GM23338 (cell line): ENCODE results near the gene CMSS1. TPM values are rescaled to one million over a fixed set of nuclear protein-coding genes. Genes with fewer than 3 reads are reported as not detected.
"Not testable (repeated sequence)": the region's sequence is repeated elsewhere in the genome, so short reads cannot be mapped to it uniquely, and the experiment has no call there.

Experiments
- ATAC-seq: fragments of 200-7000 bp; cut with Tn5 transposase; 3 replicates; pipeline ENCODE4 v1.9.1; 2020
- DNase-seq: peaks from one replicate; pipeline ENCODE4 v3.0.0-alpha.2; 2015; ENCODE audit warnings: low spot score
- H2AFZ ChIP-seq: fragments of 200-600 bp; sonication (generic); 2 replicates; pipeline ENCODE4 v1.8.0; 2016; ENCODE audit warnings: antibody characterized with exemption, mild to moderate bottlenecking, moderate library complexity
- H3F3A ChIP-seq: fragments of 200-600 bp; sonication (generic); replicated peaks from 2 replicates; pipeline ENCODE4 v1.8.0; 2017; ENCODE audit warnings: antibody characterized with exemption, mixed run types, low read depth
- H3K27ac ChIP-seq: fragments of 200-600 bp; sonication (generic); 2 replicates; pipeline ENCODE4 v1.6.1; 2016; ENCODE audit warnings: low read depth
- H3K27me3 ChIP-seq: fragments of 200-600 bp; sonication (generic); 2 replicates; pipeline ENCODE4 v1.8.0; 2016; ENCODE audit warnings: mild to moderate bottlenecking, mixed run types, moderate library complexity; ENCODE audit not compliant: insufficient read depth
- H3K36me3 ChIP-seq: fragments of 200-600 bp; sonication (generic); 2 replicates; pipeline ENCODE4 v1.8.0; 2016; ENCODE audit warnings: mild to moderate bottlenecking; ENCODE audit not compliant: insufficient read depth
- H3K4me1 ChIP-seq: fragments of 200-600 bp; sonication (generic); 2 replicates; pipeline ENCODE4 v1.8.0; 2016; ENCODE audit warnings: mild to moderate bottlenecking, moderate library complexity; ENCODE audit not compliant: insufficient read depth
- H3K4me2 ChIP-seq: fragments of 200-600 bp; sonication (generic); 2 replicates; pipeline ENCODE4 v1.7.1; 2017; ENCODE audit warnings: mixed run types
- H3K4me3 ChIP-seq: fragments of 200-600 bp; sonication (generic); 2 replicates; pipeline ENCODE4 v1.6.1; 2016; ENCODE audit warnings: mixed run types
- H3K79me2 ChIP-seq: fragments of 200-600 bp; sonication (generic); replicated peaks from 2 replicates; pipeline ENCODE4 v1.8.0; 2017; ENCODE audit warnings: mild to moderate bottlenecking; ENCODE audit not compliant: insufficient read depth
- H3K9me2 ChIP-seq: fragments of 200-600 bp; sonication (generic); 2 replicates; pipeline ENCODE4 v1.8.0; 2017; ENCODE audit not compliant: insufficient read depth
- H4K20me1 ChIP-seq: fragments of 200-600 bp; sonication (generic); replicated peaks from 2 replicates; pipeline ENCODE4 v1.8.0; 2017; ENCODE audit warnings: mild to moderate bottlenecking; ENCODE audit not compliant: insufficient read depth
- H3K27ac Mint-ChIP-seq: 2 replicates; pipeline ENCODE4 v1.8.0; 2020; ENCODE audit warnings: inconsistent platforms, mild to moderate bottlenecking, moderate library complexity, mixed read lengths
- H3K27me3 Mint-ChIP-seq: 3 replicates; pipeline ENCODE4 v1.8.0; 2022; ENCODE audit warnings: low read depth, mild to moderate bottlenecking, moderate library complexity, mixed read lengths, inconsistent platforms; ENCODE audit not compliant: insufficient read depth, poor library complexity
- H3K36me3 Mint-ChIP-seq: 3 replicates; pipeline ENCODE4 v1.8.0; 2021; ENCODE audit warnings: low read depth, mild to moderate bottlenecking, inconsistent platforms, moderate library complexity, mixed read lengths
- H3K4me1 Mint-ChIP-seq: 3 replicates; pipeline ENCODE4 v1.8.0; 2020; ENCODE audit warnings: mild to moderate bottlenecking, inconsistent platforms, mixed read lengths
- H3K4me3 Mint-ChIP-seq: 3 replicates; pipeline ENCODE4 v1.8.0; 2021; ENCODE audit warnings: moderate library complexity, mild to moderate bottlenecking, inconsistent platforms, mixed read lengths
- H3K9me3 Mint-ChIP-seq: 3 replicates; pipeline ENCODE4 v1.8.0; 2020; ENCODE audit warnings: moderate library complexity, mild to moderate bottlenecking, inconsistent platforms, mixed read lengths
- CREB1 ChIP-seq: fragments of 250-450 bp; sonication (Bioruptor Pico); IDR thresholded peaks from 2 replicates; pipeline ENCODE4 v1.5.0; 2020; ENCODE audit warnings: low read depth, mild to moderate bottlenecking, moderate library complexity
- EZH2 ChIP-seq: fragments of 200-600 bp; sonication (generic); IDR thresholded peaks from one replicate; pipeline ENCODE4 v1.8.0; 2017; ENCODE audit warnings: antibody characterized with exemption, mild to moderate bottlenecking, low read depth; ENCODE audit not compliant: unreplicated experiment
- EZH2phosphoT487 ChIP-seq: fragments of 200-600 bp; sonication (generic); IDR thresholded peaks from one replicate; pipeline ENCODE4 v1.8.1; 2018; ENCODE audit warnings: antibody characterized with exemption; ENCODE audit not compliant: unreplicated experiment
- REST ChIP-seq: IDR thresholded peaks from one replicate; pipeline ENCODE4 v1.6.1; 2018; ENCODE audit warnings: antibody characterized with exemption; ENCODE audit not compliant: unreplicated experiment
- STAT1 ChIP-seq: IDR thresholded peaks from one replicate; pipeline ENCODE4 v1.6.1; 2016; ENCODE audit warnings: antibody characterized with exemption; ENCODE audit not compliant: unreplicated experiment
- ZNF331 ChIP-seq: fragments of 250-450 bp; sonication (Bioruptor Pico); IDR thresholded peaks from 2 replicates; pipeline ENCODE4 v1.5.0; 2020; ENCODE audit warnings: low read depth, mild to moderate bottlenecking, moderate library complexity
- polyA plus RNA-seq: library from polyadenylated mRNA; unstranded; fragments of >200 nt; fragmentation: Nextera tagmentation; extraction: Ambion mirVana; gene quantifications from 2 replicates; pipeline ENCODE4 v1.2.1, GENCODE V29; 2016
- total RNA-seq: library from RNA; depleted of rRNA; stranded (reverse); fragments of >200 nt; shearing (Covaris generic); gene quantifications from 2 replicates; pipeline ENCODE4 v1.2.3, GENCODE V29; 2014
- TF ChIP-seq, protein P1 (sequence below): IDR thresholded peaks from 2 replicates; pipeline ENCODE4 v1.6.1; 2016; ENCODE audit warnings: antibody characterized with exemption

CMSS1 gene
- total and polyA plus RNA-seq, 2 experiments from 2014 or later = 39.4 to 187 TPM

DNA sequence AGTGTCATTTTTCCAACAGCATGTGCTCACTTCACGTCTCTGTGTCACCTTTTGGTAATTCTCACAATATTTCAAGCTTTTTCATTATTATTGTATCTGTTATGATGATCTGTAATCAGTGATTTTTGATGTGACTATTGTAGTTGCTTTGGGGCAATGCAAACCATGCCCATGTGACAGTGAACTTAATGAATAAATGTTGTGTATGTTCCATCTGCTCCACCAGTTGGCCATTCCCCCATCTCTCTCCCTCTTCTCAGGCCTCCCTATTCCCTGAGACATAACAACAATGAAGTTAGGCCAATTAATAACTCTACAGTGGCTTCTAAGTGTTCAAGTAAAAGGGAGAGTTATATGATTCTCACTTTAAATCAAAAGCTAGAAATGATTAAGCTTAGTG, 410.6 kb downstream of the CMSS1 start (continued):
- TF ChIP-seq REST (no peak), EZH2phosphoT487 (no peak)

DNA sequence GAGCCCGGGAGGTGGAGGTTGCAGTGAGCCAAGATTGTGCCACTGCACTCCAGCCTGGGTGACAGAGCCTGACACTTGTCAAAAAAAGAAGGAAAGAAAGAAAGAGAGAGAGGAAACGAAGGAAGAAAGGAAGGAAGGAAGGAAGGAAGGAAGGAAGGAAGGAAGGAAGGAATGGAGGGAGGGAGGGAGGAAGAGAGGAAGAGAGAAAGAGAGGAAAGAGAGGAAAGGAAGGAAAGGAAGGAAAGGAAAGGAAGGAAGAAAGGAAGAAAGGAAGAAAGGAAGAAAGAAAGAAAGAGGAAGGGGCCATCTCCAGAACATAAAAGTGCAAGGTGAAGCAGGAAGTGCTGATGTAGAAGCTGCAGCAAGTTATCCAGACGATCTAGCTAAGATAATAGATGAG, 411.5 kb downstream of the CMSS1 start:
- H3K27me3 ChIP-seq, H3K9me2 ChIP-seq, H2AFZ ChIP-seq, H3F3A ChIP-seq, H3K27ac Mint-ChIP-seq, H3K27me3 Mint-ChIP-seq, DNase-seq, H3K4me3 Mint-ChIP-seq, H3K4me2 ChIP-seq, H3K36me3 Mint-ChIP-seq, H3K79me2 ChIP-seq, H3K36me3 ChIP-seq, H4K20me1 ChIP-seq, H3K4me3 ChIP-seq, H3K27ac ChIP-seq, H3K9me3 Mint-ChIP-seq, ATAC-seq: not testable (repeated sequence)
- H3K4me1 Mint-ChIP-seq = peaks cover 15% of the 10 kb centered on the region
- H3K4me1 ChIP-seq = peaks cover 14% of the 10 kb centered on the region; the same call in 1 of the 2 replicates

DNA sequence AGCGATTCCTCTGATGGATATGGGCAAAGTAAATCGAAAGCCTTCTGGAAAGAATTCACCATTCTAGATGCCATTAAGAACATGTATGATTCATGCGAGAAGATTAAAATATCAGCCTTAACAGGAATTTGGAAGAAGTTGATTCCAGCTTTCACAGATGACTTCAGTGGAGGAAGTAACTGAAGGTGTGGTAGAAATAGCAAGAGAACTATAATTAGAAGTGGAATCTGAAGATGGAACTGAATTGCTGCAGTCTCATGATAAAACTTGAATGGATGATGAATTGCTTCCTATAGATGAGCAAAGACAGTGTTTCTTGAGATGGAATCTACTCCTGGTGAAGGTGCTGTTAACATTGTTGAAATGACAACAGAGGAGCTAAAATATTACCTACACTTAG, 413.0 kb downstream of the CMSS1 start:
- Histone ChIP-seq H3F3A (no peaks in the 10 kb centered on the region), H3K27ac (no peak overlapping the region), H3K36me3 (no peaks in the 10 kb centered on the region), H3K79me2 (no peaks in the 10 kb centered on the region), H3K4me2 (no peak overlapping the region), H3K9me2 (0 out of 2 replicates have a peak, but pooled peaks cover 3% of the 10 kb centered on the region), H3K4me1 (peaks cover 14% of the 10 kb centered on the region; the same call in 1 of the 2 replicates), H4K20me1 (no peaks in the 10 kb centered on the region), H3K27me3 (no peaks in the 10 kb centered on the region), H2AFZ (no peak overlapping the region), H3K4me3 (no peak overlapping the region)
- TF ChIP-seq REST (no peak), ZNF331 (CRISPR knock-in tag) (no peak), CREB1 (CRISPR knock-in tag) (no peak), EZH2 (no peak), STAT1 (no peak)
- TF ChIP-seq, protein P1, sequence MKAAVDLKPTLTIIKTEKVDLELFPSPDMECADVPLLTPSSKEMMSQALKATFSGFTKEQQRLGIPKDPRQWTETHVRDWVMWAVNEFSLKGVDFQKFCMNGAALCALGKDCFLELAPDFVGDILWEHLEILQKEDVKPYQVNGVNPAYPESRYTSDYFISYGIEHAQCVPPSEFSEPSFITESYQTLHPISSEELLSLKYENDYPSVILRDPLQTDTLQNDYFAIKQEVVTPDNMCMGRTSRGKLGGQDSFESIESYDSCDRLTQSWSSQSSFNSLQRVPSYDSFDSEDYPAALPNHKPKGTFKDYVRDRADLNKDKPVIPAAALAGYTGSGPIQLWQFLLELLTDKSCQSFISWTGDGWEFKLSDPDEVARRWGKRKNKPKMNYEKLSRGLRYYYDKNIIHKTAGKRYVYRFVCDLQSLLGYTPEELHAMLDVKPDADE = no peak
- ATAC-seq (no peak), DNase-seq (no peak)
- Mint-ChIP-seq H3K9me3 (peaks cover 4% of the 10 kb centered on the region; the same call in 2 of the 3 replicates), H3K27ac (no peak overlapping the region), H3K27me3 (peaks cover 6% of the 10 kb centered on the region), H3K36me3 (no peaks in the 10 kb centered on the region), H3K4me3 (no peak overlapping the region), H3K4me1 (peaks cover 20% of the 10 kb centered on the region)
